GM10266 (cell line): ENCODE data around the gene P4HA2.

Experiments used
- DNase-seq: peaks from one replicate; pipeline ENCODE4 v3.0.0; 2012; ENCODE audit errors: extremely low spot score
- CTCF ChIP-seq: IDR thresholded peaks from 2 replicates; pipeline ENCODE4 v1.5.1; 2012; ENCODE audit warnings: mild to moderate bottlenecking, low read depth; ENCODE audit not compliant: control insufficient read depth, insufficient read depth; ENCODE audit errors: missing control alignments

The P4HA2 gene

DNA sequence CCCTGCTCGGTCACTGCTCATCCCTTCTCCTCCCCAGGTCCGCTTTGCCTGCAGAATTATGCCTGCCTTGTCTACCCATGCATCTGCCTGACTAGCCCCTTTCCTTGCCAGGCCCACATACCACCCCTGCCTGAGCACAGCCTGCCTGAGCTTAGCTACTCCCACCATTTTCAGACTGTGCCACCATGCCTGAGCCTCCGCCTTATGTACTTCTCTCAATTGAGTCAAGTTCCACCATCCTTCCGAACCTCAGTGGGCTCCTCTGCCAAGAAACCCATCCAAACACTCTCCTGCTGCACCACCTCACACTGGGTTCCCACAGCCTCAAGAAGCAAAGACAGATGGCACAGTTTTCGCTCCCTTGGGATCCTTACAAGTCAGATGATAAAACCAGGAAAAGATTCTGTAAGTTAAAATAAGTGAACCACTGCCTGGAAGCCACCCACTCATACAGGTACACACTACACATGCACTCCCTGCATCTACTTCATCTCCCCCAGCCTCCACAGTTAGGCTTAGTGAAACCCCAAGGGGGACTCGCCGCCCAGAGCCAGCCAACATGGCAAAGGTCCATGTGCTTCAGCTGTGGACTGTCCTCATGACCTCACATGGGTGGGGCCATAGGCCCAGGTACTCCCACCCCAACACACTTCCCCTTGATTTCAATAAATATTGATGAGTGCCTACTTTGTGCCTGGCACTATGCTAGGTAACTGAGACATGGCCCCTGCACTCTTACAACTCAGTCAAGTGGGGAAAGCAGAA lies 23.1 kb downstream of the P4HA2 start:
- no peak for TF ChIP-seq CTCF
- DNase-seq, result no peak

- no peak for TF ChIP-seq CTCF
These were observed 23.7 kb downstream of the P4HA2 start for GRCh38 chr5:132203916-132204315.

DNA sequence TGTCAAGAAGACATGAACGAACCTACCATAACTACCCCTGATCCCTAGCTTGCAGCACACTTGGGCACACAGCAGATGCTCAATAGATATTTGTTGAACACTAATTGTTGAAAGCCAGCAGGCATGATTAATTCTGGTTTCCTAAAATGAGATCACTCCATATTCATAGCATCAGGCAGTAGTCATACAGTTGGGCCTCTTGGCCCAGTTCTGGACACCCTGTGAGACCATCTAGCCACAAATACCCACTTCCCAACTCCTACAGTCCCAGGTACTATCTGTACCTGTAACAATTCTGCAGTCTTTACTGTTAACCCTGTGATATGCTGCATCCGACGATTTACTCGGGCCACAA lies 24.2 kb downstream of the P4HA2 start:
- no peak for DNase-seq
- TF ChIP-seq CTCF, result no peak

More at GRCh38 chr5:132203916-132204315, 23.7 kb downstream of the P4HA2 start:
- DNase-seq, result no peak

GRCh38 chr5:132202711-132203463 lies 24.8 kb downstream of the P4HA2 start:
- no peak for DNase-seq
- no peak for TF ChIP-seq CTCF

- no peak for TF ChIP-seq CTCF
- DNase-seq, result no peak
These were observed 28.5 kb downstream of the P4HA2 start for GRCh38 chr5:132199116-132199680.

DNA sequence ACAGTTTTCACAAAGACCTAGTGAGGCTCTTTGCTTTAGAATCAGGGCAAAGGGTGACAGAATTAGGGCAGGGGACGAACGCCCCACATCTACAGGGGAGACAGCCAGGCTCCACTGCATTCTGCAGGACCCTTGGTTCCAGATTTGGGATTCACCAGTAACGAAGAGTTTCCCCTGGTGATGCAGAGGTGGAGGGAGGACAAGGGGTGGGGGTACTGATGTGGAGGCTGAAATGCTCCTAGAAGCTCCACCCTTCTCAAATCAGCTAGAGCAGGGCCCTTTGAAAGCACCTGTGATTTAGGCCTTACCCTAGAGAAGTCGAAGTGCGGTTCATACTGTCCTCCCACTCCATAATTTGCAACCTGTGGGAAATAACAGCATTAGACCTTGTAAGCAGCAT lies 29.1 kb downstream of the P4HA2 start:
- no peak for TF ChIP-seq CTCF
- no peak for DNase-seq

DNA sequence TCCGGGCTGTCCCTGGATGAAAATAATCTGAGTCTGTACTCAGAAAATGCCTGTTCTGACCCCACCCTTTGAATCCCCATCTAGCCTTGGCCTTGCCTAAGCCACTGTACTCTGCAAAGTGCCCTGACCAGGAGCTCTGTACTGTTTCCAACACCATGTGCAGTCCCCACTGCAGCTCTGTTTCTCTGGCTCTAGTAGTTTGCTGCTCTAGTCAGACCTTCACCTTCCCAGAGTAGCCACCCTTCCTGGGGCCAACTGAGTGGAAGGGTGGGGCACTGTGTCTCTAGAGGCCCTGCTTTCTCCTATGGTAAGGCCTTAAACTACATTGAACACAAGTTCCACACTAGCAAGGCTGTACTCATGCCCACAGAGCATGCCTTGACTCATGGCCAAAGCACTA lies 31.9 kb downstream of the P4HA2 start:
- no peak for DNase-seq
- TF ChIP-seq CTCF, result no peak
